Measurements from ENCODE around the gene ZNF407. TPM values are rescaled to one million over a fixed set of nuclear protein-coding genes. Genes with fewer than 3 reads are reported as not detected.

The ZNF407 gene
- total and polyA plus RNA-seq, 7 experiments from 2014 or later, result 6.8 to 31.3 (median 27.9) TPM

DNA sequence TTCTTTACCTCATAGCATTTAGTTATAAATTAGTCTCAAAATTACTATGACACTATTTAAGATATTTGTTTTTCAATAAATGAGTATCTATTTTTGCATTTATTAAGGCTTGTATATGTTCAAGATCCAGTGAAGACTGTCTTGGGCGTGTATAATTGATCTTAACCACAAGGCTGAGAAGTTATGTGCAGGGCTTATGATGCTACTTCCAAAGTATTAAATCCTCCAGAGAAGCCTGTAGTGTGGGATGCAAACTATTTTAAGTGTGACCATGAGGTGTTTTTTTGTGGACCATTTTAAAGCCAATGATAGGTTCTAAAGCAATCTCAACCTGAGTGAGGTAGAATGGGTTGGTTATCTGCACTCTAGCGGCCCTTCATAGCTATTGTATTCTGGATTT, 219.9 kb downstream of the ZNF407 start:
- peaks cover 0 to 7% (median 4%) of the 10 kb centered on the region in 11 donors for H3K9me3 Mint-ChIP-seq
- ATAC-seq, result no peak
- no peaks in the 10 kb centered on the region for H3K27me3 Mint-ChIP-seq
- peaks cover 7 to 35% (median 16%) of the 10 kb centered on the region in 5 donors for H3K36me3 Mint-ChIP-seq
- Histone ChIP-seq H3K4me1 (ENCODE audit: control insufficient read depth in 2 of 2, insufficient read depth in 2 of 2, low read length in 2 of 2) (no peaks in the 10 kb centered on the region), H3K36me3 (ENCODE audit: control insufficient read depth in 2 of 3, insufficient read depth in 3 of 3, low read length in 3 of 3) (no peaks in the 10 kb centered on the region), H3K27me3 (ENCODE audit: control insufficient read depth in 2 of 2, insufficient read depth in 2 of 2, low read length in 2 of 2) (no peaks in the 10 kb centered on the region), H3K27ac (ENCODE audit: low read depth, low read length) (no peak overlapping the region), H3K9me3 (ENCODE audit: control insufficient read depth in 2 of 3, low read length in 3 of 3) (peaks cover 0 to 3% (median 0%) of the 10 kb centered on the region in 3 experiments), H3K4me3 (ENCODE audit: low read length) (no peak overlapping the region)
- H3K27ac Mint-ChIP-seq, result no peak overlapping the region
- intact Hi-C loops (cut with micrococcal nuclease), result no loop called here
- ChIA-PET POLR2A (no interaction called here), CTCF (no interaction called here)
- peaks cover 0 to 5% (median 3%) of the 10 kb centered on the region in 7 donors for H3K4me1 Mint-ChIP-seq
- H3K4me3 Mint-ChIP-seq, result no peak overlapping the region
- DNase-seq, result no peak

DNA sequence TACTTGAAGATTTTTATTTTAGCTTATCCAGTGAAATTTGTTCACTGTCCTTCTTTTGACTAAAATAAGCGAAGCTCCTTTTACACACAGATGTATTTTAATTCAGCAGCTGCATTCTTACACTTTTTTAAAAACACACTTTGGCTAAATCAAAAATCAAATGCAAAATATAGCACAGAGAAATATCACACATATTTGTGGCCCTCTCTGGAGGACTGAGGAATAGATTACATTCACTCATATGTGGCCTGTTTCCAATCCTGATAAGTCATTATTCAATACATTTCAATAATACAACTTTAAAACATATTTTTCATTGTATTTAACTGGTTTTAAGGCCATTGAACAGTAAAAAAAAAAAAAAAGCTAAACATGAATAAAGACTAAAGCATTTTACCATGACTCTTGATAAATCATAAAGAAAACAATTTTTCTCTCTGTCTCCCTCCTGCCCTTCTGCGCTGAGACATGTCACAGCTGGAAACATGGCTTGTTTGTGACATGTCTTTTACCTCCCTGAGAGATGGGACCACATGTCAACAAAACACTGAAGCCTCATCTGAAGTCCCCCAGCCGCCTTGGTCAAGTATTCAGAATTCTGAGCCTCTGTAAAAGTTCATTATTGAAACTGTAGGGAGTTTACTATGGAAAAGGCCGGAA, 221.0 kb downstream of the ZNF407 start:
- Histone ChIP-seq H3K9me3 (ENCODE audit: control insufficient read depth in 2 of 3, low read length in 3 of 3) (peaks cover 0 to 3% (median 0%) of the 10 kb centered on the region in 3 experiments), H3K27me3 (ENCODE audit: control insufficient read depth in 2 of 2, insufficient read depth in 2 of 2, low read length in 2 of 2) (no peaks in the 10 kb centered on the region), H3K4me3 (ENCODE audit: low read length) (no peak overlapping the region), H3K36me3 (ENCODE audit: control insufficient read depth in 2 of 3, insufficient read depth in 3 of 3, low read length in 3 of 3) (no peaks in the 10 kb centered on the region), H3K4me1 (ENCODE audit: control insufficient read depth in 2 of 2, insufficient read depth in 2 of 2, low read length in 2 of 2) (no peaks in the 10 kb centered on the region), H3K27ac (ENCODE audit: low read depth, low read length) (no peak overlapping the region)
- H3K36me3 Mint-ChIP-seq, result peaks cover 11 to 42% (median 21%) of the 10 kb centered on the region in 5 donors
- ATAC-seq (no peak), DNase-seq (no peak)
- intact Hi-C loops (cut with micrococcal nuclease), result no loop called here
- no peak overlapping the region for H3K27ac Mint-ChIP-seq
- CTCF ChIA-PET, result no interaction called here
- no peaks in the 10 kb centered on the region for H3K4me1 Mint-ChIP-seq
- peaks cover 0 to 9% (median 5%) of the 10 kb centered on the region in 11 donors for H3K9me3 Mint-ChIP-seq
- no peaks in the 10 kb centered on the region for H3K27me3 Mint-ChIP-seq
- H3K4me3 Mint-ChIP-seq, result no peak overlapping the region
- POLR2A ChIA-PET, result no interaction called here

DNA sequence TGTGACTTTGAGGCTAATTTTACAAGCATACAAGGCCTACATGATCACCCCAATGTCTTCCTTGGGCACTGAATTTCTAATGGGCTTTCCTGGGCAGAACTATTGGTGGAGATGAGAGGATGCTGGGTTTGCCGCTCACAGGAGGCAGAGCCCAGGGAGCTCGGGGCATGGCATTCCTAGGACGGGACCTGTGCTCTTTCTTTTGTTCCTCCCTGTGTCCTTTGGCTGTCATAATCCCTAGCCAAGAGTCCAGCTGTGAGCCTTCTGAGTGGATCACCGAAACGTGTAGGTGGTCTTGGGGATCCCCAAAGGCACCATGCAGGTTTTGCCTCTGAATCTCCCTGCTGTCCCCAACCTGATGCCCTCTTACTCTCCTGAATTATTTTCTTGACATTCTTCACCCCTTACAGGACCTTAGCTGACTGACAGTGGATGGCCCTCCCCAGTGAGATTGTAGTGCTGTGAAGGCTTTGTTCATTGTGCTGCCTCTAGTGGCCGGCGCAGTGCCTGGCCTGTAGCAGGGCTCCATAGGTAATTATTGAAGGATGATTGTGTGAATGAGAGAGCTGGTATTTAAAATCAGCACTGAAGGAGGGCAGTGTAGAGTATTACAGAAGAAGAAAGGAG, 221.9 kb downstream of the ZNF407 start:
- POLR2A ChIA-PET, result no interaction called here
- H3K36me3 Mint-ChIP-seq, result peaks cover 11 to 42% (median 22%) of the 10 kb centered on the region in 5 donors
- no peaks in the 10 kb centered on the region for H3K27me3 Mint-ChIP-seq
- intact Hi-C loops (cut with micrococcal nuclease), result no loop called here
- no peak for ATAC-seq
- H3K4me1 Mint-ChIP-seq, result peaks cover 0 to 5% (median 0%) of the 10 kb centered on the region in 7 donors
- DNase-seq, result no peak
- no peaks in the 10 kb centered on the region for H3K36me3 ChIP-seq (ENCODE audit: control insufficient read depth in 2 of 3, insufficient read depth in 3 of 3, low read length in 3 of 3)
- H3K27ac ChIP-seq (ENCODE audit: low read depth, low read length), result no peak overlapping the region
- H3K27ac Mint-ChIP-seq, result no peak overlapping the region
- H3K9me3 Mint-ChIP-seq, result peaks cover 0 to 9% (median 5%) of the 10 kb centered on the region in 11 donors
- CTCF ChIA-PET, result interaction anchor here (1.4 kb wide), 1 partner anchor 49 kb away, joined by 3 read pairs; no protein-coding TSS in a partner anchor
- H3K4me1 ChIP-seq (ENCODE audit: control insufficient read depth in 2 of 2, insufficient read depth in 2 of 2, low read length in 2 of 2), result no peaks in the 10 kb centered on the region
- no peaks in the 10 kb centered on the region for H3K27me3 ChIP-seq (ENCODE audit: control insufficient read depth in 2 of 2, insufficient read depth in 2 of 2, low read length in 2 of 2)
- no peak overlapping the region for H3K4me3 Mint-ChIP-seq
- H3K4me3 ChIP-seq (ENCODE audit: low read length), result no peak overlapping the region
- H3K9me3 ChIP-seq (ENCODE audit: control insufficient read depth in 2 of 3, low read length in 3 of 3), result peaks cover 0 to 3% (median 0%) of the 10 kb centered on the region in 3 experiments

- Mint-ChIP-seq H3K36me3 (peaks cover 11 to 41% (median 20%) of the 10 kb centered on the region in 5 donors), H3K9me3 (peaks cover 0 to 9% (median 5%) of the 10 kb centered on the region in 11 donors), H3K4me3 (no peak overlapping the region), H3K27ac (no peak overlapping the region), H3K4me1 (peaks cover 0 to 5% (median 0%) of the 10 kb centered on the region in 7 donors), H3K27me3 (no peaks in the 10 kb centered on the region)
- Histone ChIP-seq H3K4me1 (ENCODE audit: control insufficient read depth in 2 of 2, insufficient read depth in 2 of 2, low read length in 2 of 2) (no peaks in the 10 kb centered on the region), H3K4me3 (ENCODE audit: low read length) (no peak overlapping the region), H3K27ac (ENCODE audit: low read depth, low read length) (no peak overlapping the region), H3K27me3 (ENCODE audit: control insufficient read depth in 2 of 2, insufficient read depth in 2 of 2, low read length in 2 of 2) (no peaks in the 10 kb centered on the region), H3K9me3 (ENCODE audit: control insufficient read depth in 2 of 3, low read length in 3 of 3) (peaks cover 0 to 3% (median 0%) of the 10 kb centered on the region in 3 experiments), H3K36me3 (ENCODE audit: control insufficient read depth in 2 of 3, insufficient read depth in 3 of 3, low read length in 3 of 3) (no peaks in the 10 kb centered on the region)
- intact Hi-C loops (cut with micrococcal nuclease), result no loop called here
- POLR2A ChIA-PET, result no interaction called here
- ATAC-seq, result no peak
- no peak for DNase-seq
- CTCF ChIA-PET, result interaction anchor here (1.4 kb wide), 1 partner anchor 50 kb away, joined by 3 read pairs; no protein-coding TSS in a partner anchor
Observed at GRCh38 chr18:74820160-74820780, 222.6 kb downstream of the ZNF407 start.

GRCh38 chr18:74825460-74825859, 227.8 kb downstream of the ZNF407 start:
- Histone ChIP-seq H3K4me3 (ENCODE audit: low read length) (no peak overlapping the region), H3K27ac (ENCODE audit: low read depth, low read length) (no peak overlapping the region), H3K27me3 (ENCODE audit: control insufficient read depth in 2 of 2, insufficient read depth in 2 of 2, low read length in 2 of 2) (no peaks in the 10 kb centered on the region), H3K9me3 (ENCODE audit: control insufficient read depth in 2 of 3, low read length in 3 of 3) (peaks cover 0 to 3% (median 0%) of the 10 kb centered on the region in 3 experiments), H3K4me1 (ENCODE audit: control insufficient read depth in 2 of 2, insufficient read depth in 2 of 2, low read length in 2 of 2) (no peaks in the 10 kb centered on the region), H3K36me3 (ENCODE audit: control insufficient read depth in 2 of 3, insufficient read depth in 3 of 3, low read length in 3 of 3) (no peaks in the 10 kb centered on the region)
- ATAC-seq, result no peak
- Mint-ChIP-seq H3K27ac (no peak overlapping the region), H3K4me3 (no peak overlapping the region), H3K9me3 (peaks cover 0 to 9% (median 4%) of the 10 kb centered on the region in 11 donors), H3K4me1 (peaks cover 0 to 5% (median 0%) of the 10 kb centered on the region in 7 donors), H3K27me3 (no peaks in the 10 kb centered on the region), H3K36me3 (peaks cover 11 to 34% (median 16%) of the 10 kb centered on the region in 5 donors)
- CTCF ChIA-PET, result no interaction called here
- POLR2A ChIA-PET, result no interaction called here
- intact Hi-C loops (cut with micrococcal nuclease), result no loop called here
- DNase-seq, result no peak

- H3K27me3 Mint-ChIP-seq, result no peaks in the 10 kb centered on the region
- Histone ChIP-seq H3K9me3 (ENCODE audit: control insufficient read depth in 2 of 3, low read length in 3 of 3) (no peaks in the 10 kb centered on the region), H3K36me3 (ENCODE audit: control insufficient read depth in 2 of 3, insufficient read depth in 3 of 3, low read length in 3 of 3) (no peaks in the 10 kb centered on the region), H3K4me1 (ENCODE audit: control insufficient read depth in 2 of 2, insufficient read depth in 2 of 2, low read length in 2 of 2) (no peaks in the 10 kb centered on the region), H3K27me3 (ENCODE audit: control insufficient read depth in 2 of 2, insufficient read depth in 2 of 2, low read length in 2 of 2) (no peaks in the 10 kb centered on the region), H3K27ac (ENCODE audit: low read depth, low read length) (no peak overlapping the region), H3K4me3 (ENCODE audit: low read length) (no peak overlapping the region)
- peaks cover 7 to 29% (median 16%) of the 10 kb centered on the region in 5 donors for H3K36me3 Mint-ChIP-seq
- no peak overlapping the region for H3K27ac Mint-ChIP-seq
- intact Hi-C loops (cut with micrococcal nuclease), result no loop called here
- H3K9me3 Mint-ChIP-seq, result peaks cover 0 to 6% (median 0%) of the 10 kb centered on the region in 11 donors
- no peak overlapping the region for H3K4me3 Mint-ChIP-seq
- no peak for ATAC-seq
- POLR2A ChIA-PET, result no interaction called here
- CTCF ChIA-PET, result no interaction called here
- no peak for DNase-seq
- peaks cover 0 to 11% (median 0%) of the 10 kb centered on the region in 7 donors for H3K4me1 Mint-ChIP-seq
Observed at GRCh38 chr18:74826572-74826971, 228.9 kb downstream of the ZNF407 start.
